WTC11 (cell line): ENCODE data around the gene SRXN1. TPM values are rescaled to one million over a fixed set of nuclear protein-coding genes. Genes with fewer than 3 reads are reported as not detected.

Experiments
- ATAC-seq: fragments of 200-7000 bp; cut with Tn5 transposase; 2 replicates; pipeline ENCODE4 v1.10.0; 2021; ENCODE audit warnings: mild to moderate bottlenecking, moderate library complexity
- CTCF ChIA-PET: fragments of 300-600 bp; sonication (Branson Sonifier 250); formaldehyde crosslinking; loops from one replicate; lab custom pipeline; 2021; ENCODE audit warnings: antibody characterized with exemption; lab: Charles Lee
- POLR2A ChIA-PET: fragments of 350-600 bp; sonication (Branson Sonifier 250); formaldehyde crosslinking; loops from one replicate; lab custom pipeline; 2021; ENCODE audit warnings: antibody characterized with exemption; lab: Charles Lee
- DNase-seq: peaks from one replicate; pipeline ENCODE4 v3.0.0; 2021; ENCODE audit warnings: low spot score
- H3K27ac Mint-ChIP-seq: 2 replicates; pipeline ENCODE4 v1.8.0; 2021; ENCODE audit warnings: mixed read lengths
- H3K27me3 Mint-ChIP-seq: 2 replicates; pipeline ENCODE4 v1.8.0; 2021; ENCODE audit warnings: low read depth, mild to moderate bottlenecking, moderate library complexity, mixed read lengths
- H3K36me3 Mint-ChIP-seq: 2 replicates; pipeline ENCODE4 v1.8.0; 2021; ENCODE audit warnings: mixed read lengths
- H3K4me1 Mint-ChIP-seq: 2 replicates; pipeline ENCODE4 v1.8.0; 2022; ENCODE audit warnings: mixed read lengths
- H3K4me3 Mint-ChIP-seq: 2 replicates; pipeline ENCODE4 v1.8.0; 2021; ENCODE audit warnings: mild to moderate bottlenecking, moderate library complexity, mixed read lengths
- H3K9me3 Mint-ChIP-seq: 2 replicates; pipeline ENCODE4 v1.8.0; 2021; ENCODE audit warnings: mixed read lengths
- AFF4 ChIP-seq: sonication (generic); formaldehyde crosslinking; IDR thresholded peaks from 2 replicates; pipeline ENCODE4 v1.8.1; 2023; ENCODE audit warnings: mild to moderate bottlenecking, missing genetic modification reagents, borderline replicate concordance
- ATF3 ChIP-seq: sonication (generic); formaldehyde crosslinking; conservative IDR thresholded peaks from 2 replicates; pipeline ENCODE4 v1.8.1; 2022; ENCODE audit warnings: mild to moderate bottlenecking, missing genetic modification reagents
- CBFB ChIP-seq: sonication (generic); formaldehyde crosslinking; IDR thresholded peaks from 2 replicates; pipeline ENCODE4 v1.8.1; 2022; ENCODE audit warnings: mild to moderate bottlenecking, low read depth, missing genetic modification reagents
- ESRRA ChIP-seq: sonication (generic); formaldehyde crosslinking; IDR thresholded peaks from 2 replicates; pipeline ENCODE4 v1.8.1; 2022; ENCODE audit warnings: mild to moderate bottlenecking, missing genetic modification reagents, borderline replicate concordance
- IRF1 ChIP-seq: sonication (generic); formaldehyde crosslinking; IDR thresholded peaks from 2 replicates; pipeline ENCODE4 v1.8.0; 2023; ENCODE audit warnings: missing genetic modification reagents
- MYBL2 ChIP-seq: sonication (generic); formaldehyde crosslinking; IDR thresholded peaks from 2 replicates; pipeline ENCODE4 v1.8.1; 2023; ENCODE audit warnings: mild to moderate bottlenecking, moderate library complexity, missing genetic modification reagents
- NFE2L1 ChIP-seq: sonication (generic); formaldehyde crosslinking; IDR thresholded peaks from 2 replicates; pipeline ENCODE4 v1.8.1; 2023; ENCODE audit warnings: missing genetic modification reagents
- NR3C1 ChIP-seq: sonication (generic); formaldehyde crosslinking; conservative IDR thresholded peaks from 2 replicates; pipeline ENCODE4 v1.8.1; 2023; ENCODE audit warnings: low read depth, mild to moderate bottlenecking, missing genetic modification reagents
- RELA ChIP-seq: sonication (generic); formaldehyde crosslinking; IDR thresholded peaks from 2 replicates; pipeline ENCODE4 v1.8.1; 2022; ENCODE audit warnings: missing genetic modification reagents, mild to moderate bottlenecking, borderline replicate concordance
- SMAD4 ChIP-seq: sonication (generic); formaldehyde crosslinking; IDR thresholded peaks from 2 replicates; pipeline ENCODE4 v1.8.0; 2022; ENCODE audit warnings: mild to moderate bottlenecking, missing genetic modification reagents
- STAT6 ChIP-seq: sonication (generic); formaldehyde crosslinking; conservative IDR thresholded peaks from 2 replicates; pipeline ENCODE4 v1.8.1; 2023; ENCODE audit warnings: mild to moderate bottlenecking, low read depth, missing genetic modification reagents, moderate library complexity
- TCF7 ChIP-seq: sonication (generic); formaldehyde crosslinking; IDR thresholded peaks from 2 replicates; pipeline ENCODE4 v1.8.0; 2022; ENCODE audit warnings: mild to moderate bottlenecking, low read depth, missing genetic modification reagents, moderate library complexity
- USF2 ChIP-seq: sonication (generic); formaldehyde crosslinking; IDR thresholded peaks from 2 replicates; pipeline ENCODE4 v1.8.1; 2023; ENCODE audit warnings: mild to moderate bottlenecking, missing genetic modification reagents, moderate library complexity
- ZBTB43 ChIP-seq: sonication (generic); formaldehyde crosslinking; IDR thresholded peaks from 2 replicates; pipeline ENCODE4 v1.8.1; 2023; ENCODE audit warnings: mild to moderate bottlenecking, missing genetic modification reagents
- ZNF416 ChIP-seq: fragments of 250-450 bp; sonication (Bioruptor Pico); IDR thresholded peaks from 2 replicates; pipeline ENCODE4 v1.9.0; 2021; ENCODE audit warnings: mild to moderate bottlenecking, inconsistent platforms
- ZNF423 ChIP-seq: fragments of 250-450 bp; sonication (Bioruptor Pico); IDR thresholded peaks from 2 replicates; pipeline ENCODE4 v2.1.2; 2022; ENCODE audit warnings: mild to moderate bottlenecking, moderate library complexity
- ZNF532 ChIP-seq: fragments of 250-450 bp; sonication (Bioruptor Pico); IDR thresholded peaks from 2 replicates; pipeline ENCODE4 v1.9.0; 2021; ENCODE audit warnings: mild to moderate bottlenecking, borderline replicate concordance
- total RNA-seq: library from RNA; stranded (reverse); gene quantifications from 3 replicates; pipeline ENCODE4 v1.2.3, GENCODE V29; 2021

The SRXN1 gene
- total RNA-seq, 1 experiment from 2014 or later: 23.0 TPM

GRCh38 chr20:650954-651353 is 2.0 kb downstream of the SRXN1 start:
- peak; percentile 5; the same call in 1 of the 2 replicates for ATAC-seq
- Mint-ChIP-seq H3K36me3 (peaks cover 32% of the 10 kb centered on the region), H3K4me3 (no peak overlapping the region; the same call in 1 of the 2 replicates), H3K4me1 (peaks cover 29% of the 10 kb centered on the region), H3K27ac (no peak overlapping the region; the same call in 1 of the 2 replicates), H3K9me3 (no peaks in the 10 kb centered on the region), H3K27me3 (peaks cover 6% of the 10 kb centered on the region)
- ChIA-PET CTCF (interaction anchor here (0.6 to 2.8 kb wide), 7 partner anchors 10 to 114 kb away, joined by 3 to 27 read pairs (median 3); no protein-coding TSS in a partner anchor), POLR2A (no interaction called here)
- TF ChIP-seq SMAD4 (CRISPR knock-in tag) (no peak), AFF4 (no peak), ATF3 (CRISPR knock-in tag) (no peak), RELA (no peak), NR3C1 (CRISPR knock-in tag) (no peak), STAT6 (CRISPR knock-in tag) (no peak), MYBL2 (CRISPR knock-in tag) (no peak), USF2 (CRISPR knock-in tag) (no peak), ZBTB43 (no peak), ZNF423 (CRISPR knock-in tag) (no peak), CBFB (CRISPR knock-in tag) (no peak), NFE2L1 (CRISPR knock-in tag) (no peak), IRF1 (CRISPR knock-in tag) (no peak), ZNF416 (CRISPR knock-in tag) (no peak)
- DNase-seq: no peak

GRCh38 chr20:650281-650680 is 2.7 kb downstream of the SRXN1 start:
- Mint-ChIP-seq H3K27me3 (peaks cover 6% of the 10 kb centered on the region), H3K4me3 (no peak overlapping the region), H3K4me1 (peaks cover 31% of the 10 kb centered on the region), H3K27ac (no peak overlapping the region), H3K36me3 (peaks cover 32% of the 10 kb centered on the region), H3K9me3 (no peaks in the 10 kb centered on the region)
- ChIA-PET CTCF (interaction anchor here (0.6 to 2.8 kb wide), 6 partner anchors 10 to 113 kb away, joined by 3 to 27 read pairs (median 4); no protein-coding TSS in a partner anchor), POLR2A (no interaction called here)
- no peak for TF ChIP-seq ESRRA (CRISPR knock-in tag)
- TF ChIP-seq ZNF532 (CRISPR knock-in tag): no peak
- no peak for TF ChIP-seq TCF7 (CRISPR knock-in tag)
- ATAC-seq (no peak), DNase-seq (no peak)
